B cell (primary cell): ENCODE data around the gene CS.

Experiments
- CTCF ChIP-seq: fragments of 200-600 bp; IDR thresholded peaks from one replicate; pipeline ENCODE4 v1.8.0; 2022; ENCODE audit warnings: antibody characterized with exemption, mild to moderate bottlenecking
- EZH2 ChIP-seq: IDR thresholded peaks from 2 replicates; pipeline ENCODE4 v1.6.1; 2012; ENCODE audit warnings: borderline replicate concordance, low read depth, mild to moderate bottlenecking, moderate library complexity, low read length; ENCODE audit not compliant: insufficient read depth, poor library complexity, severe bottlenecking

- TF ChIP-seq CTCF (no peak), EZH2 (no peak)
Measured at GRCh38 chr12:56267443-56268071, 32.6 kb downstream of the CS start.
